SK-N-SH treated with all-trans-retinoic acid at 6 μM for 48 hours (cell line): Measurements from ENCODE around the gene TRPM2.

Experiments
- ATAC-seq: fragments of 200-7000 bp; cut with Tn5 transposase; 3 replicates; pipeline ENCODE4 v1.9.1; 2020; ENCODE audit warnings: mild to moderate bottlenecking, moderate library complexity
- ARNTL ChIP-seq: fragments of 450-650 bp; formaldehyde crosslinking; IDR thresholded peaks from 2 replicates; pipeline ENCODE4 v1.5.0; 2020; ENCODE audit warnings: low read depth, mild to moderate bottlenecking, moderate library complexity, borderline replicate concordance
- BACH2 ChIP-seq: fragments of 250-450 bp; sonication (Bioruptor Pico); IDR thresholded peaks from 2 replicates; pipeline ENCODE4 v1.9.0; 2021; ENCODE audit warnings: mild to moderate bottlenecking, borderline replicate concordance
- CSDC2 ChIP-seq: fragments of 250-450 bp; sonication (Bioruptor Pico); IDR thresholded peaks from 2 replicates; pipeline ENCODE4 v1.5.0; 2020; ENCODE audit warnings: mild to moderate bottlenecking, moderate library complexity
- CSRNP3 ChIP-seq: fragments of 250-450 bp; sonication (Bioruptor Pico); IDR thresholded peaks from 2 replicates; pipeline ENCODE4 v1.5.1; 2021; ENCODE audit warnings: mild to moderate bottlenecking, moderate library complexity
- ESRRG ChIP-seq: fragments of 250-450 bp; sonication (Bioruptor Pico); IDR thresholded peaks from 2 replicates; pipeline ENCODE4 v1.6.1; 2021; ENCODE audit warnings: mild to moderate bottlenecking
- GLIS3 ChIP-seq: fragments of 250-450 bp; sonication (Bioruptor Pico); IDR thresholded peaks from 2 replicates; pipeline ENCODE4 v1.5.0; 2020; ENCODE audit warnings: mild to moderate bottlenecking, moderate library complexity
- ISL1 ChIP-seq: fragments of 250-450 bp; sonication (Bioruptor Pico); IDR thresholded peaks from 2 replicates; pipeline ENCODE4 v2.1.2; 2022; ENCODE audit warnings: mild to moderate bottlenecking, moderate library complexity
- OSR1 ChIP-seq: fragments of 250-450 bp; sonication (Bioruptor Pico); IDR thresholded peaks from 2 replicates; pipeline ENCODE4 v1.8.0; 2022; ENCODE audit warnings: moderate library complexity, mild to moderate bottlenecking, inconsistent platforms
- PPARA ChIP-seq: fragments of 250-450 bp; sonication (Bioruptor Pico); IDR thresholded peaks from 2 replicates; pipeline ENCODE4 v1.5.0; 2020; ENCODE audit warnings: mild to moderate bottlenecking, borderline replicate concordance
- RARB ChIP-seq: fragments of 250-450 bp; sonication (Bioruptor Pico); IDR thresholded peaks from 2 replicates; pipeline ENCODE4 v1.8.0; 2021; ENCODE audit warnings: mild to moderate bottlenecking, moderate library complexity
- SNAI2 ChIP-seq: fragments of 250-450 bp; sonication (Bioruptor Pico); IDR thresholded peaks from 2 replicates; pipeline ENCODE4 v1.5.0; 2020; ENCODE audit warnings: mild to moderate bottlenecking, moderate library complexity
- TCF4 ChIP-seq: fragments of 250-450 bp; sonication (Bioruptor Pico); IDR thresholded peaks from 2 replicates; pipeline ENCODE4 v1.8.0; 2021; ENCODE audit warnings: mild to moderate bottlenecking, moderate library complexity, borderline replicate concordance
- TOX ChIP-seq: fragments of 250-450 bp; sonication (Bioruptor Pico); IDR thresholded peaks from 2 replicates; pipeline ENCODE4 v1.8.0; 2021; ENCODE audit warnings: mild to moderate bottlenecking, moderate library complexity, borderline replicate concordance
- TSHZ2 ChIP-seq: fragments of 250-450 bp; sonication (Bioruptor Pico); IDR thresholded peaks from 2 replicates; pipeline ENCODE4 v1.5.0; 2020; ENCODE audit warnings: mild to moderate bottlenecking, moderate library complexity
- ZC3H10 ChIP-seq: fragments of 250-450 bp; sonication (Bioruptor Pico); IDR thresholded peaks from 2 replicates; pipeline ENCODE4 v1.5.1; 2021; ENCODE audit warnings: mild to moderate bottlenecking, moderate library complexity
- ZFP3 ChIP-seq: fragments of 250-450 bp; sonication (Bioruptor Pico); IDR thresholded peaks from 2 replicates; pipeline ENCODE4 v1.5.0; 2020; ENCODE audit warnings: mild to moderate bottlenecking, moderate library complexity
- ZFP30 ChIP-seq: fragments of 450-650 bp; formaldehyde crosslinking; IDR thresholded peaks from 2 replicates; pipeline ENCODE4 v1.5.0; 2022; ENCODE audit warnings: mild to moderate bottlenecking, moderate library complexity
- ZNF565 ChIP-seq: fragments of 450-650 bp; formaldehyde crosslinking; conservative IDR thresholded peaks from 2 replicates; pipeline ENCODE4 v1.5.0; 2020; ENCODE audit warnings: low read depth, mild to moderate bottlenecking, moderate library complexity
- ZNF70 ChIP-seq: fragments of 450-650 bp; formaldehyde crosslinking; IDR thresholded peaks from 2 replicates; pipeline ENCODE4 v1.5.0; 2020; ENCODE audit warnings: mild to moderate bottlenecking, moderate library complexity
- ZNF8 ChIP-seq: fragments of 450-650 bp; formaldehyde crosslinking; IDR thresholded peaks from 2 replicates; pipeline ENCODE4 v1.5.0; 2020; ENCODE audit warnings: mild to moderate bottlenecking, moderate library complexity
- TF ChIP-seq, protein P1 (sequence below): fragments of 250-450 bp; sonication (Bioruptor Pico); IDR thresholded peaks from 2 replicates; pipeline ENCODE4 v1.8.0; 2021; ENCODE audit warnings: low read depth, mild to moderate bottlenecking, moderate library complexity, borderline replicate concordance
- TF ChIP-seq, protein P2 (sequence below): fragments of 250-450 bp; sonication (Bioruptor Pico); IDR thresholded peaks from 2 replicates; pipeline ENCODE4 v1.8.0; 2020; ENCODE audit warnings: mild to moderate bottlenecking, moderate library complexity, borderline replicate concordance

The TRPM2 gene

GRCh38 chr21:44475266-44475845 lies 121.9 kb downstream of the TRPM2 start (continued):
- TF ChIP-seq, protein P1, sequence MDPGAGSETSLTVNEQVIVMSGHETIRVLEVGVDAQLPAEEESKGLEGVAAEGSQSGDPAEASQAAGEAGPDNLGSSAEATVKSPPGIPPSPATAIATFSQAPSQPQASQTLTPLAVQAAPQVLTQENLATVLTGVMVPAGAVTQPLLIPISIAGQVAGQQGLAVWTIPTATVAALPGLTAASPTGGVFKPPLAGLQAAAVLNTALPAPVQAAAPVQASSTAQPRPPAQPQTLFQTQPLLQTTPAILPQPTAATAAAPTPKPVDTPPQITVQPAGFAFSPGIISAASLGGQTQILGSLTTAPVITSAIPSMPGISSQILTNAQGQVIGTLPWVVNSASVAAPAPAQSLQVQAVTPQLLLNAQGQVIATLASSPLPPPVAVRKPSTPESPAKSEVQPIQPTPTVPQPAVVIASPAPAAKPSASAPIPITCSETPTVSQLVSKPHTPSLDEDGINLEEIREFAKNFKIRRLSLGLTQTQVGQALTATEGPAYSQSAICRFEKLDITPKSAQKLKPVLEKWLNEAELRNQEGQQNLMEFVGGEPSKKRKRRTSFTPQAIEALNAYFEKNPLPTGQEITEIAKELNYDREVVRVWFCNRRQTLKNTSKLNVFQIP (CRISPR knock-in tag), result no peak
- no peak for TF ChIP-seq CSDC2 (CRISPR knock-in tag)

DNA sequence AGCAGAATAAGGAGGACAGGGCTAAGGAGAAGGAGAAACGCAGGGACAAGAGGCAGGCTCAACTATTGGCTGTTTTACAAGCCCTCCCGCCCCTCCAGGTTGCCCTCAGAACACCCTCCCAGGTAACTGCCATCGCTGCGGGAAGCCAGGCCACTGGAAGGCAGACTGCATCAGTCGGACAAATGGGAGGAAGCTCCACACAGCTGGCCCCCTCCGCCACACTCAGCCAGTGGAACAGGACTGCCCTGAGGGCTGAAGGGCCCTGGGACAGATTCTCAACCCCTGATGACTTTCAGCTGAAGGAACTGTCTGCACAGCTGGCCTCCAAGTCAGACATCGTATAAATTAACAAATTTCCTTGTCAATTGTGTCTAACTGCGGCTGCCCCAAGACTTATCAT lies 123.7 kb downstream of the TRPM2 start:
- no peak for TF ChIP-seq TOX (CRISPR knock-in tag)
- no peak for TF ChIP-seq ZFP30
- no peak for TF ChIP-seq ESRRG
- TF ChIP-seq GLIS3 (CRISPR knock-in tag), result no peak
- TF ChIP-seq CSDC2 (CRISPR knock-in tag), result no peak
- no peak for TF ChIP-seq ZFP3 (CRISPR knock-in tag)

GRCh38 chr21:44477712-44478111 lies 124.3 kb downstream of the TRPM2 start:
- no peak for TF ChIP-seq SNAI2 (CRISPR knock-in tag)
- no peak for TF ChIP-seq PPARA (CRISPR knock-in tag)
- no peak for TF ChIP-seq ISL1 (CRISPR knock-in tag)
- TF ChIP-seq ARNTL (CRISPR knock-in tag), result no peak
- no peak for TF ChIP-seq TSHZ2
- TF ChIP-seq BACH2 (CRISPR knock-in tag), result no peak
- no peak for TF ChIP-seq ZFP30
- TF ChIP-seq OSR1, result no peak
- no peak for TF ChIP-seq ZC3H10 (CRISPR knock-in tag)
- TF ChIP-seq, protein P2, sequence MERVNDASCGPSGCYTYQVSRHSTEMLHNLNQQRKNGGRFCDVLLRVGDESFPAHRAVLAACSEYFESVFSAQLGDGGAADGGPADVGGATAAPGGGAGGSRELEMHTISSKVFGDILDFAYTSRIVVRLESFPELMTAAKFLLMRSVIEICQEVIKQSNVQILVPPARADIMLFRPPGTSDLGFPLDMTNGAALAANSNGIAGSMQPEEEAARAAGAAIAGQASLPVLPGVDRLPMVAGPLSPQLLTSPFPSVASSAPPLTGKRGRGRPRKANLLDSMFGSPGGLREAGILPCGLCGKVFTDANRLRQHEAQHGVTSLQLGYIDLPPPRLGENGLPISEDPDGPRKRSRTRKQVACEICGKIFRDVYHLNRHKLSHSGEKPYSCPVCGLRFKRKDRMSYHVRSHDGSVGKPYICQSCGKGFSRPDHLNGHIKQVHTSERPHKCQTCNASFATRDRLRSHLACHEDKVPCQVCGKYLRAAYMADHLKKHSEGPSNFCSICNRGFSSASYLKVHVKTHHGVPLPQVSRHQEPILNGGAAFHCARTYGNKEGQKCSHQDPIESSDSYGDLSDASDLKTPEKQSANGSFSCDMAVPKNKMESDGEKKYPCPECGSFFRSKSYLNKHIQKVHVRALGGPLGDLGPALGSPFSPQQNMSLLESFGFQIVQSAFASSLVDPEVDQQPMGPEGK, result no peak
- TF ChIP-seq RARB (CRISPR knock-in tag), result no peak
- TF ChIP-seq CSRNP3 (CRISPR knock-in tag), result no peak
- no peak for TF ChIP-seq GLIS3 (CRISPR knock-in tag)
- no peak for TF ChIP-seq CSDC2 (CRISPR knock-in tag)
- no peak for TF ChIP-seq ESRRG
- ATAC-seq, result no peak

More for the DNA sequence above, 123.7 kb downstream of the TRPM2 start:
- no peak for ATAC-seq

DNA sequence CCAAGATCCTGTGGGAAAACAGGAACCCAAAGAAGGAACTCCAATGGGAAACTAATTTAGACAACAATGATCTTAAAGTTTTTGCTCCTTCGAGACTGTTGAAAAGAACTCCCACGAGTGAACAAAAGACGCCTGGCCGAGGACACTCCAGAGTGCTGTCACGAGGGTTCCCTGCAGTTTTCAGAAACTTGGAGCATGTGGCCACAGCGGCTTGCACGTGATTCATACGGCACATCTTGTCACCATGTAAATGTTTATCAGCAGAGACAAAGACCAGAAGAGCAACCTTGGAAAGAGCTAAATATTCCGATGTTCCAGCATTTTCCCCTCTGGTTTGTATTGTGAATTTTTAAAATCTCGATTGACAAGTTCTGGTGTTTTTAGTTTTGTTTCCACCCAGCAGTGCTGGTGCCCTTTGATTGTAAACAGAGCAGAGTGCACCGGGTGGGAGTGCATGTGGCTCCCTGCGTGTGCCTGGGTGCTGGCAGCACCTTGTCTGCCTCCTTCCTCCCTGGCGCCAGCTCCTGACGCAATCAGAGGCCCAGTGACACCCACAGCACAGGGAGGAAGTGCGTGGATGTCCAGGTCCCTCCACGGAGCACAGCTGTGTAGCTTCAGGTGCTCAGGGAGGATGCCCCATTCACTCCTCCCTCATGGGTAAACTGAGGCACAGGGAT lies 124.8 kb downstream of the TRPM2 start:
- ATAC-seq, result no peak
- TF ChIP-seq BACH2 (CRISPR knock-in tag) (no peak), ARNTL (CRISPR knock-in tag) (no peak), ZNF565 (CRISPR knock-in tag) (no peak), ZFP30 (no peak), TCF4 (no peak), ZNF8 (no peak), GLIS3 (CRISPR knock-in tag) (no peak), ZNF70 (no peak), ZC3H10 (CRISPR knock-in tag) (no peak), CSRNP3 (CRISPR knock-in tag) (no peak), TOX (CRISPR knock-in tag) (no peak)
- TF ChIP-seq, protein P2, result no peak
- TF ChIP-seq, protein P1 (CRISPR knock-in tag), result no peak
